MM.1S (cell line): ENCODE results near the gene PDE2A.

Source experiments
- DNase-seq: peaks from one replicate; pipeline ENCODE4 v3.0.0-alpha.2; 2015
- H2AFZ ChIP-seq: fragments of 300-600 bp; sonication (generic); 2 replicates; pipeline ENCODE4 v1.6.0; 2016; ENCODE audit warnings: antibody characterized with exemption, low read length
- H3F3A ChIP-seq: fragments of 300-600 bp; sonication (generic); 2 replicates; pipeline ENCODE4 v1.6.1; 2016; ENCODE audit warnings: mild to moderate bottlenecking, antibody characterized with exemption, low read length, moderate library complexity, mixed read lengths; ENCODE audit not compliant: insufficient read depth
- H3K27ac ChIP-seq: fragments of 300-600 bp; sonication (generic); 2 replicates; pipeline ENCODE4 v1.5.1; 2016; ENCODE audit warnings: mild to moderate bottlenecking, low read length
- H3K27me3 ChIP-seq: fragments of 300-600 bp; sonication (generic); replicated peaks from 2 replicates; pipeline ENCODE4 v1.6.0; 2016; ENCODE audit warnings: low read length; ENCODE audit not compliant: insufficient read depth
- H3K36me3 ChIP-seq: fragments of 300-600 bp; sonication (generic); replicated peaks from 2 replicates; pipeline ENCODE4 v1.6.1; 2016; ENCODE audit warnings: mild to moderate bottlenecking, low read length, mixed read lengths; ENCODE audit not compliant: insufficient read depth
- H3K4me1 ChIP-seq: fragments of 300-600 bp; sonication (generic); 2 replicates; pipeline ENCODE4 v1.6.1; 2016; ENCODE audit warnings: low read length, mixed read lengths
- H3K4me2 ChIP-seq: fragments of 300-600 bp; sonication (generic); 2 replicates; pipeline ENCODE4 v1.6.0; 2016; ENCODE audit warnings: low read depth, low read length
- H3K4me3 ChIP-seq: fragments of 300-600 bp; sonication (generic); 2 replicates; pipeline ENCODE4 v1.5.1; 2016; ENCODE audit warnings: low read length, mixed read lengths
- H3K79me2 ChIP-seq: fragments of 300-600 bp; sonication (generic); 2 replicates; pipeline ENCODE4 v1.6.1; 2016; ENCODE audit warnings: mixed run types, low read length, mixed read lengths
- H3K9ac ChIP-seq: fragments of 300-600 bp; sonication (generic); 2 replicates; pipeline ENCODE4 v1.6.1; 2016; ENCODE audit warnings: low read length, mixed read lengths
- H3K9me2 ChIP-seq: fragments of 300-600 bp; sonication (generic); replicated peaks from 2 replicates; pipeline ENCODE4 v1.6.1; 2016; ENCODE audit warnings: mild to moderate bottlenecking, low read length, mixed read lengths; ENCODE audit not compliant: insufficient read depth
- H3K9me3 ChIP-seq: fragments of 300-600 bp; sonication (generic); replicated peaks from 2 replicates; pipeline ENCODE4 v1.6.1; 2016; ENCODE audit warnings: mild to moderate bottlenecking, low read length, mixed read lengths; ENCODE audit not compliant: insufficient read depth
- H4K20me1 ChIP-seq: fragments of 300-600 bp; sonication (generic); 2 replicates; pipeline ENCODE4 v1.6.1; 2016; ENCODE audit warnings: mild to moderate bottlenecking, low read length, moderate library complexity, mixed read lengths; ENCODE audit not compliant: insufficient read depth
- CTCF ChIP-seq: fragments of 300-600 bp; sonication (generic); IDR thresholded peaks from 2 replicates; pipeline ENCODE4 v1.5.1; 2016; ENCODE audit warnings: antibody characterized with exemption, low read length, mixed read lengths
- EZH2 ChIP-seq: fragments of 300-600 bp; sonication (generic); optimal IDR thresholded peaks from 2 replicates; pipeline ENCODE3; 2017; ENCODE audit warnings: low read depth, mild to moderate bottlenecking, antibody characterized with exemption, low read length, mixed read lengths
- EZH2phosphoT487 ChIP-seq: fragments of 300-600 bp; sonication (generic); IDR thresholded peaks from 2 replicates; pipeline ENCODE4 v1.6.1; 2018; ENCODE audit warnings: antibody characterized with exemption, low read length

PDE2A gene

GRCh38 chr11:72718101-72718501 lies 43.9 kb upstream of the PDE2A start:
- Histone ChIP-seq H3K36me3 (no peaks in the 10 kb centered on the region), H3K4me2 (peak overlapping the region; percentile 95; the same call in 1 of the 2 replicates), H3K4me1 (peaks cover 56% of the 10 kb centered on the region), H3K27me3 (no peaks in the 10 kb centered on the region), H3K9me3 (no peaks in the 10 kb centered on the region), H4K20me1 (no peaks in the 10 kb centered on the region), H3K27ac (peak overlapping the region; percentile 99; the same call in 1 of the 2 replicates), H3K4me3 (no peak overlapping the region), H3K9ac (no peak overlapping the region; the same call in 1 of the 2 replicates), H3F3A (peaks cover 29% of the 10 kb centered on the region), H3K79me2 (peaks cover 84% of the 10 kb centered on the region), H3K9me2 (no peaks in the 10 kb centered on the region), H2AFZ (no peak overlapping the region)
- DNase-seq, result no peak
- TF ChIP-seq CTCF (no peak), EZH2 (no peak), EZH2phosphoT487 (no peak)

- DNase-seq, result no peak
- Histone ChIP-seq H4K20me1 (no peaks in the 10 kb centered on the region), H3K79me2 (peaks cover 90% of the 10 kb centered on the region), H3K4me3 (no peak overlapping the region), H3K27me3 (no peaks in the 10 kb centered on the region), H3K4me2 (peak overlapping the region; percentile 53), H3F3A (peaks cover 29% of the 10 kb centered on the region), H3K4me1 (peaks cover 51% of the 10 kb centered on the region), H3K9ac (peak overlapping the region; percentile 77), H3K27ac (peak overlapping the region; percentile 99), H2AFZ (no peak overlapping the region), H3K9me3 (no peaks in the 10 kb centered on the region), H3K9me2 (no peaks in the 10 kb centered on the region), H3K36me3 (0 out of 2 replicates have a peak, but pooled peaks cover 5% of the 10 kb centered on the region)
- TF ChIP-seq EZH2 (no peak), CTCF (no peak), EZH2phosphoT487 (no peak)
Observed at GRCh38 chr11:72716788-72717435, 42.7 kb upstream of the PDE2A start.

- Histone ChIP-seq H3K4me1 (peaks cover 51% of the 10 kb centered on the region), H3K4me3 (no peak overlapping the region), H3K36me3 (0 out of 2 replicates have a peak, but pooled peaks cover 5% of the 10 kb centered on the region), H3K79me2 (peaks cover 89% of the 10 kb centered on the region), H3K9me3 (no peaks in the 10 kb centered on the region), H3F3A (peaks cover 29% of the 10 kb centered on the region), H3K4me2 (peak overlapping the region; percentile 53; the same call in 1 of the 2 replicates), H3K9ac (peak overlapping the region; percentile 77), H3K27ac (peak overlapping the region; percentile 99), H3K9me2 (no peaks in the 10 kb centered on the region), H4K20me1 (no peaks in the 10 kb centered on the region), H2AFZ (no peak overlapping the region), H3K27me3 (no peaks in the 10 kb centered on the region)
- no peak for TF ChIP-seq EZH2phosphoT487
- no peak for TF ChIP-seq EZH2
- DNase-seq, result peak; percentile 91
Observed at GRCh38 chr11:72716290-72716689, 42.1 kb upstream of the PDE2A start.

- no peak for DNase-seq
- no peak overlapping the region for H3K4me3 ChIP-seq
- peaks cover 20% of the 10 kb centered on the region for H3K4me1 ChIP-seq
- H3K79me2 ChIP-seq, result peaks cover 58% of the 10 kb centered on the region
- peaks cover 5% of the 10 kb centered on the region; the same call in 1 of the 2 replicates for H3K36me3 ChIP-seq
- H2AFZ ChIP-seq, result no peak overlapping the region
- no peaks in the 10 kb centered on the region for H4K20me1 ChIP-seq
- no peaks in the 10 kb centered on the region for H3K9me2 ChIP-seq
- no peak overlapping the region for H3K9ac ChIP-seq
- H3K27me3 ChIP-seq, result no peaks in the 10 kb centered on the region
- no peak overlapping the region for H3K27ac ChIP-seq
- no peak for TF ChIP-seq CTCF
- no peak for TF ChIP-seq EZH2
- no peak for TF ChIP-seq EZH2phosphoT487
- H3K9me3 ChIP-seq, result no peaks in the 10 kb centered on the region
- H3F3A ChIP-seq, result peaks cover 7% of the 10 kb centered on the region
- H3K4me2 ChIP-seq, result no peak overlapping the region
Observed at GRCh38 chr11:72712841-72713240, 38.6 kb upstream of the PDE2A start.
